T47D (cell line): ENCODE results near the gene NPAS3.

Source experiments
- DNase-seq, 2 experiments: peaks; one replicate each; pipeline versions ENCODE4 v3.0.0 to v3.0.0-alpha.2; 2011 to 2012; ENCODE audit warnings: low read depth in 1 of 2, low spot score in 1 of 2
- JUND ChIP-seq: IDR thresholded peaks from 2 replicates; pipeline ENCODE4 v1.6.1; 2012; ENCODE audit warnings: low read depth
- in situ Hi-C: cut with HindIII; loops from 2 replicates; pipeline ENCODE4 v1.10.0; 2016; ENCODE audit warnings: low sequenced_read_pairs, low pct_unique_long_range_greater_than_20kb

The NPAS3 gene

GRCh38 chr14:33580841-33581240 lies 642.2 kb downstream of the NPAS3 start:
- DNase-seq, result no peak
- TF ChIP-seq JUND, result no peak
- in situ Hi-C loops, result no loop called here

GRCh38 chr14:33584697-33585096 lies 646.0 kb downstream of the NPAS3 start:
- no peak for DNase-seq
- in situ Hi-C loops, result no loop called here
- no peak for TF ChIP-seq JUND

- no peak for DNase-seq
- no peak for TF ChIP-seq JUND
- in situ Hi-C loops, result no loop called here
Measured at GRCh38 chr14:33586806-33587205, 648.1 kb downstream of the NPAS3 start.

GRCh38 chr14:33587791-33588190 lies 649.1 kb downstream of the NPAS3 start:
- no peak for DNase-seq
- no peak for TF ChIP-seq JUND
- in situ Hi-C loops, result no loop called here

GRCh38 chr14:33588771-33589170 lies 650.1 kb downstream of the NPAS3 start:
- TF ChIP-seq JUND, result no peak
- DNase-seq, result no peak
- in situ Hi-C loops, result no loop called here

GRCh38 chr14:33589334-33589733 lies 650.7 kb downstream of the NPAS3 start:
- no peak for TF ChIP-seq JUND
- DNase-seq, result no peak
- in situ Hi-C loops, result no loop called here

GRCh38 chr14:33590891-33591630 lies 652.4 kb downstream of the NPAS3 start:
- no peak for TF ChIP-seq JUND
- in situ Hi-C loops, result no loop called here
- no peak for DNase-seq

- no peak for TF ChIP-seq JUND
Measured at GRCh38 chr14:33592297-33592696, 653.6 kb downstream of the NPAS3 start.

GRCh38 chr14:33596211-33597080 lies 657.8 kb downstream of the NPAS3 start:
- TF ChIP-seq JUND, result no peak
- in situ Hi-C loops, result no loop called here
- no peak for DNase-seq

More at GRCh38 chr14:33592297-33592696, 653.6 kb downstream of the NPAS3 start:
- in situ Hi-C loops, result no loop called here
- DNase-seq, result no peak

- TF ChIP-seq JUND, result no peak
- DNase-seq, result no peak
- in situ Hi-C loops, result no loop called here
Measured at GRCh38 chr14:33598582-33598981, 659.9 kb downstream of the NPAS3 start.

- no peak for DNase-seq
- TF ChIP-seq JUND, result no peak
- in situ Hi-C loops, result no loop called here
Measured at GRCh38 chr14:33602396-33602795, 663.7 kb downstream of the NPAS3 start.

GRCh38 chr14:33606591-33606990 lies 667.9 kb downstream of the NPAS3 start:
- TF ChIP-seq JUND, result no peak
- no peak for DNase-seq
- in situ Hi-C loops, result no loop called here

GRCh38 chr14:33609582-33609981 lies 670.9 kb downstream of the NPAS3 start:
- TF ChIP-seq JUND, result no peak
- DNase-seq, result no peak
- in situ Hi-C loops, result no loop called here
